Right atrium auricular region (tissue), 2 donors: ENCODE measurements around the gene ARMC2. TPM values are rescaled to one million over a fixed set of nuclear protein-coding genes. Genes with fewer than 3 reads are reported as not detected.
A peak's percentile ranks its signal among the peaks of the same experiment; 100 is the strongest.

Experiments
- DNase-seq: peaks from one replicate; pipeline ENCODE4 v3.0.0-alpha.2; 2019; ENCODE audit warnings: low spot score
- H3K27ac ChIP-seq, 2 donors: fragments of 200-600 bp; sonication (generic); 1 replicate in 1 of 2; 2 replicates in 1 of 2; pipeline ENCODE4 v1.5.1; 2016 to 2019
- H3K27me3 ChIP-seq, 2 donors: fragments of 200-600 bp; sonication (generic); one replicate each; pipeline versions ENCODE4 v1.5.1 to v1.6.0; 2017 to 2019
- H3K36me3 ChIP-seq: fragments of 200-600 bp; sonication (generic); one replicate; pipeline ENCODE4 v1.5.1; 2016
- H3K4me1 ChIP-seq, 2 donors: fragments of 200-600 bp; sonication (generic); one replicate each; pipeline versions ENCODE4 v1.5.1 to v1.6.0; 2017 to 2019
- H3K4me3 ChIP-seq, 2 donors: fragments of 200-600 bp; sonication (generic); 1 replicate in 1 of 2; 2 replicates in 1 of 2; pipeline ENCODE4 v1.5.1; 2017 to 2019; ENCODE audit warnings: mild to moderate bottlenecking in 1 of 2, moderate library complexity in 1 of 2
- H3K9me3 ChIP-seq, 2 donors: fragments of 200-600 bp; sonication (generic); one replicate each; pipeline ENCODE4 v1.5.1; 2019
- total RNA-seq, 2 donors: library from RNA; depleted of rRNA; stranded (reverse); fragments of >200 nt; gene quantifications; one replicate each; pipeline ENCODE4 v1.1.0, GENCODE V29; 2016
- TF ChIP-seq, protein P1 (sequence below), 2 donors: fragments of 200-600 bp; sonication (generic); IDR thresholded peaks; one replicate each; pipeline ENCODE4 v1.5.1; 2019; ENCODE audit warnings: antibody characterized with exemption in 2 of 2

Gene ARMC2
- total RNA-seq, 2 donors from 2014 or later: 5.3 to 5.5 TPM

DNA sequence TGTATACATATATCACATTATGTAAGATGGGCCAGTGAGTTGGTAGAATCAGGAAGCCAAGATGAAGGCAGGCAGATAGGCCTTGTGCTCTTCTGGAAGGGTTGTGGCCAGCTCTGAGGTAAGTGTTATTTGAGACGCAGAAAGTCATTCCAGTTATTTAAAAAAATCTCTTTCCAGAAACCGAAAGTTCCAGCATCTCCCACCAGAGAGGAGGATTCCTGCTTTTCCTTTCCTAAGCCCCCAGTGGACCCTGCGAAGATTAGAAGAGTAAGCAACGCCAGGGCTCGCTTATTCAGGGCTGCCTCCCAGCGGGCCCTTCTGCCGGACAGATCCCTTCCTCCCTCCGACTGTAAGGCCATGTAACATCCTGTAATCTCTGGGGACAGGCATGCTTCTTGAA is 20.4 kb downstream of the ARMC2 start:
- DNase-seq: no peak
- Histone ChIP-seq H3K36me3 (no peaks in the 10 kb centered on the region), H3K27me3 (no peaks in the 10 kb centered on the region), H3K4me1 (peaks cover 0 to 15% of the 10 kb centered on the region in 2 donors), H3K9me3 (no peaks in the 10 kb centered on the region), H3K4me3 (no peak overlapping the region), H3K27ac (peak overlapping the region; percentile 19 to 60)
- TF ChIP-seq, protein P1, sequence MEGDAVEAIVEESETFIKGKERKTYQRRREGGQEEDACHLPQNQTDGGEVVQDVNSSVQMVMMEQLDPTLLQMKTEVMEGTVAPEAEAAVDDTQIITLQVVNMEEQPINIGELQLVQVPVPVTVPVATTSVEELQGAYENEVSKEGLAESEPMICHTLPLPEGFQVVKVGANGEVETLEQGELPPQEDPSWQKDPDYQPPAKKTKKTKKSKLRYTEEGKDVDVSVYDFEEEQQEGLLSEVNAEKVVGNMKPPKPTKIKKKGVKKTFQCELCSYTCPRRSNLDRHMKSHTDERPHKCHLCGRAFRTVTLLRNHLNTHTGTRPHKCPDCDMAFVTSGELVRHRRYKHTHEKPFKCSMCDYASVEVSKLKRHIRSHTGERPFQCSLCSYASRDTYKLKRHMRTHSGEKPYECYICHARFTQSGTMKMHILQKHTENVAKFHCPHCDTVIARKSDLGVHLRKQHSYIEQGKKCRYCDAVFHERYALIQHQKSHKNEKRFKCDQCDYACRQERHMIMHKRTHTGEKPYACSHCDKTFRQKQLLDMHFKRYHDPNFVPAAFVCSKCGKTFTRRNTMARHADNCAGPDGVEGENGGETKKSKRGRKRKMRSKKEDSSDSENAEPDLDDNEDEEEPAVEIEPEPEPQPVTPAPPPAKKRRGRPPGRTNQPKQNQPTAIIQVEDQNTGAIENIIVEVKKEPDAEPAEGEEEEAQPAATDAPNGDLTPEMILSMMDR (IDR thresholded peaks at IDR 0.05): no peak

DNA sequence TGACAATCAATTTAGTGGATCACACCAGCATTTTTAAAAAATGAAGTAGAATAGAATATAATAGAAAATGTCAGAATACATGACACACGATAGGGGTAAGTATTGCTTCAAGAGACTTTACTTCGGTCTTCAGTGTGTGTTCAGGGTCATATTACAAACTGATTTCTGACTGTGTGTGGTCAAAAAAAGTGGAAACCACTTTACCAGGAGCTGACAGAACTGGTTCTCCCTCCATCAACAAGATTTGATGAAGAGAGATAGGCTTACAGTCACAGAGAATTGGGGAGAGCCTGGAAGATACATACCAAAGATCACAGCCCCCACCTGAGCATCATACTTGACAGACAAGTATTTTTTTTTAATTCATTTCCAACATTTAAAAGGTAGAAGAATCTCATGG is 21.7 kb downstream of the ARMC2 start:
- DNase-seq: no peak
- Histone ChIP-seq H3K27ac (no peak overlapping the region), H3K27me3 (no peaks in the 10 kb centered on the region), H3K9me3 (no peaks in the 10 kb centered on the region), H3K4me3 (no peak overlapping the region), H3K4me1 (peaks cover 0 to 27% of the 10 kb centered on the region in 2 donors), H3K36me3 (no peaks in the 10 kb centered on the region)
- TF ChIP-seq, protein P1 (IDR thresholded peaks at IDR 0.05): no peak

DNA sequence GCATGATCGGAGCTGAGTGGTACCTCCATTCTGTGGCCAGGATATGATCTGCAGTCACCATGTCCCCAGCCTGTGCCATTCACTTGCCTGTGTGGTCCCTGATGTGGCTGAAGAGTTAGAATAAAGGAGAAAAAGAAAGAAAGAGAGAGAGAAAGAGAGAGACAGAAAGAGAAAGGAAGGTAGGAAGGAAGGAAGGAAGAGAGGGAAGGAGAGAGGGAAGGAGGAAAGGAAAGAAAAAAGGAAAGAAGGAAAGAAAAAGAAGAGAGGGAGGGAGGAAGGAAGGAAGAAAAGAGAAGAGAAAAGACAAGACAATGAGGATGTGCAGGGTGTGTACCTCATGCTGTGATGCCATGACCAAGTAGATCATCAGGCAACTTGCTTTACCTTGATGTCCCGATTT is 22.1 kb downstream of the ARMC2 start:
- no peaks in the 10 kb centered on the region for H3K36me3 ChIP-seq
- H3K27ac ChIP-seq: no peak overlapping the region
- H3K4me1 ChIP-seq: peaks cover 0 to 32% of the 10 kb centered on the region in 2 donors
- TF ChIP-seq, protein P1 (IDR thresholded peaks at IDR 0.05): no peak
- H3K4me3 ChIP-seq: no peak overlapping the region
- no peak for DNase-seq
- no peaks in the 10 kb centered on the region for H3K27me3 ChIP-seq
- no peaks in the 10 kb centered on the region for H3K9me3 ChIP-seq

DNA sequence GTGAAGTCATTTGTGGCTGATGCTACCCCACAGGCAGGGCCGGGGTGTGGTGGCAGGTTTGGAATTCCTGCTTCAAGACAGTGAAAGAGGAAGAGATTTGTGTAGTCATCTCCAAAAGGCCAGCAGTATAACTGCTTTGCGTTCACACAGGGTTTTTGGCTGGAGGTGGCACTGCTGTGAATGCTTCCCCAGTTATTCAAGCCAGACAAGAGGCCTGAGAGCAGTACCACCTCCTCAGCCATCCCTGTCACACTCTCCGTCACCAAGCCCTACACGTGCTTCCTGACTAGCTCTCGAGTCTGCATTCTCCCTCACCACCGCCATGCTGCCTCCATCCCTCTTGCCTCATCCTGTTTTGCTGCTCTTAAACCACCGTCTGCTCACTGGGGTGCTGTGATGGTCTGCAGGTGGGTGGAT is 23.9 kb downstream of the ARMC2 start:
- Histone ChIP-seq H3K4me3 (no peak overlapping the region), H3K4me1 (peaks cover 0 to 43% of the 10 kb centered on the region in 2 donors), H3K27me3 (no peaks in the 10 kb centered on the region), H3K36me3 (no peaks in the 10 kb centered on the region), H3K27ac (peak overlapping the region in 1 of 2 donors; percentile 41), H3K9me3 (no peaks in the 10 kb centered on the region)
- DNase-seq: no peak
- TF ChIP-seq, protein P1 (IDR thresholded peaks at IDR 0.05): no peak

DNA sequence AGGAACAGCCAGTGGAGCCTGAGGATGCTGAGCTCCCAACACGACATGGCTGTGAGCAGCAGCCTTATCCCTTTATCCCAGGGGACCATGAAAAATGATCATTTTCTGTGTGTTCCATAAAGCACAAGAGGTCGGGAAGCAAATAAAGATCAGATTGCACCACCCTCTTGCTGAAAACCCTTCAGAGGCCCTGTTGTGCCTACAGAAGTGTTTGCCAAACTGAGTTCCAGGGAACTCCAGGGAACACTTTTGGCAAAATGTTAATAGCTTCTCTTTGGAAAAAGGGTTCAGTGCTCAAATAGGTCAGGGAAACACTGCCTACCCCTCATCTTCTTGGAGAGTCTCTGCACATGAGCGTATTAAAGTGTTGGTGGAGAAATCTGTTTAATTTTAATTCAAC is 24.4 kb downstream of the ARMC2 start:
- Histone ChIP-seq H3K27me3 (no peaks in the 10 kb centered on the region), H3K27ac (peak overlapping the region in 1 of 2 donors; percentile 41)

More for the DNA sequence above, 24.4 kb downstream of the ARMC2 start:
- TF ChIP-seq, protein P1 (IDR thresholded peaks at IDR 0.05): no peak
- H3K36me3 ChIP-seq: no peaks in the 10 kb centered on the region
- H3K9me3 ChIP-seq: no peaks in the 10 kb centered on the region
- no peak for DNase-seq
- H3K4me3 ChIP-seq: no peak overlapping the region
- H3K4me1 ChIP-seq: peaks cover 0 to 46% of the 10 kb centered on the region in 2 donors
